ENCODE measurements around the gene PSME3IP1.

GRCh38 chr16:57166951-57167350 is 18.9 kb downstream of the PSME3IP1 start:
- TF ChIP-seq, protein P1, sequence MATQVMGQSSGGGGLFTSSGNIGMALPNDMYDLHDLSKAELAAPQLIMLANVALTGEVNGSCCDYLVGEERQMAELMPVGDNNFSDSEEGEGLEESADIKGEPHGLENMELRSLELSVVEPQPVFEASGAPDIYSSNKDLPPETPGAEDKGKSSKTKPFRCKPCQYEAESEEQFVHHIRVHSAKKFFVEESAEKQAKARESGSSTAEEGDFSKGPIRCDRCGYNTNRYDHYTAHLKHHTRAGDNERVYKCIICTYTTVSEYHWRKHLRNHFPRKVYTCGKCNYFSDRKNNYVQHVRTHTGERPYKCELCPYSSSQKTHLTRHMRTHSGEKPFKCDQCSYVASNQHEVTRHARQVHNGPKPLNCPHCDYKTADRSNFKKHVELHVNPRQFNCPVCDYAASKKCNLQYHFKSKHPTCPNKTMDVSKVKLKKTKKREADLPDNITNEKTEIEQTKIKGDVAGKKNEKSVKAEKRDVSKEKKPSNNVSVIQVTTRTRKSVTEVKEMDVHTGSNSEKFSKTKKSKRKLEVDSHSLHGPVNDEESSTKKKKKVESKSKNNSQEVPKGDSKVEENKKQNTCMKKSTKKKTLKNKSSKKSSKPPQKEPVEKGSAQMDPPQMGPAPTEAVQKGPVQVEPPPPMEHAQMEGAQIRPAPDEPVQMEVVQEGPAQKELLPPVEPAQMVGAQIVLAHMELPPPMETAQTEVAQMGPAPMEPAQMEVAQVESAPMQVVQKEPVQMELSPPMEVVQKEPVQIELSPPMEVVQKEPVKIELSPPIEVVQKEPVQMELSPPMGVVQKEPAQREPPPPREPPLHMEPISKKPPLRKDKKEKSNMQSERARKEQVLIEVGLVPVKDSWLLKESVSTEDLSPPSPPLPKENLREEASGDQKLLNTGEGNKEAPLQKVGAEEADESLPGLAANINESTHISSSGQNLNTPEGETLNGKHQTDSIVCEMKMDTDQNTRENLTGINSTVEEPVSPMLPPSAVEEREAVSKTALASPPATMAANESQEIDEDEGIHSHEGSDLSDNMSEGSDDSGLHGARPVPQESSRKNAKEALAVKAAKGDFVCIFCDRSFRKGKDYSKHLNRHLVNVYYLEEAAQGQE (IDR thresholded peaks at IDR 0.05; ENCODE audit: insufficient replicate concordance, low read depth), result no peak
- TF ChIP-seq, protein P2, sequence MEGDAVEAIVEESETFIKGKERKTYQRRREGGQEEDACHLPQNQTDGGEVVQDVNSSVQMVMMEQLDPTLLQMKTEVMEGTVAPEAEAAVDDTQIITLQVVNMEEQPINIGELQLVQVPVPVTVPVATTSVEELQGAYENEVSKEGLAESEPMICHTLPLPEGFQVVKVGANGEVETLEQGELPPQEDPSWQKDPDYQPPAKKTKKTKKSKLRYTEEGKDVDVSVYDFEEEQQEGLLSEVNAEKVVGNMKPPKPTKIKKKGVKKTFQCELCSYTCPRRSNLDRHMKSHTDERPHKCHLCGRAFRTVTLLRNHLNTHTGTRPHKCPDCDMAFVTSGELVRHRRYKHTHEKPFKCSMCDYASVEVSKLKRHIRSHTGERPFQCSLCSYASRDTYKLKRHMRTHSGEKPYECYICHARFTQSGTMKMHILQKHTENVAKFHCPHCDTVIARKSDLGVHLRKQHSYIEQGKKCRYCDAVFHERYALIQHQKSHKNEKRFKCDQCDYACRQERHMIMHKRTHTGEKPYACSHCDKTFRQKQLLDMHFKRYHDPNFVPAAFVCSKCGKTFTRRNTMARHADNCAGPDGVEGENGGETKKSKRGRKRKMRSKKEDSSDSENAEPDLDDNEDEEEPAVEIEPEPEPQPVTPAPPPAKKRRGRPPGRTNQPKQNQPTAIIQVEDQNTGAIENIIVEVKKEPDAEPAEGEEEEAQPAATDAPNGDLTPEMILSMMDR (IDR thresholded peaks at IDR 0.05; ENCODE audit: insufficient read depth, low read length), result no peak
- TF ChIP-seq SPI1 (IDR thresholded peaks at IDR 0.05; ENCODE audit: borderline replicate concordance, low read depth), result peak; percentile 73; the same call in 1 of the 2 replicates
